Glutamatergic neuron (in vitro differentiated cells): ENCODE data around the gene TBC1D5. TPM values are rescaled to one million over a fixed set of nuclear protein-coding genes. Genes with fewer than 3 reads are reported as not detected.

Experiments
- DNase-seq: peaks from one replicate; pipeline ENCODE4 v3.0.0; 2022
- H3K27ac Mint-ChIP-seq: one replicate; pipeline ENCODE4 v1.8.0; 2020; ENCODE audit warnings: mild to moderate bottlenecking, mixed read lengths, inconsistent platforms; ENCODE audit not compliant: unreplicated experiment
- H3K27me3 Mint-ChIP-seq: one replicate; pipeline ENCODE4 v1.8.0; 2020; ENCODE audit warnings: mild to moderate bottlenecking, moderate library complexity, mixed read lengths, inconsistent platforms; ENCODE audit not compliant: unreplicated experiment
- H3K36me3 Mint-ChIP-seq: one replicate; pipeline ENCODE4 v1.8.0; 2020; ENCODE audit warnings: mild to moderate bottlenecking, mixed read lengths, inconsistent platforms; ENCODE audit not compliant: unreplicated experiment
- H3K4me1 Mint-ChIP-seq: one replicate; pipeline ENCODE4 v1.8.0; 2020; ENCODE audit warnings: mild to moderate bottlenecking, low read depth, mixed read lengths, inconsistent platforms; ENCODE audit not compliant: unreplicated experiment
- H3K4me3 Mint-ChIP-seq: one replicate; pipeline ENCODE4 v1.8.0; 2020; ENCODE audit warnings: mild to moderate bottlenecking, mixed read lengths, inconsistent platforms; ENCODE audit not compliant: unreplicated experiment
- H3K9me3 Mint-ChIP-seq: one replicate; pipeline ENCODE4 v1.8.0; 2020; ENCODE audit warnings: mild to moderate bottlenecking, moderate library complexity, mixed read lengths, inconsistent platforms; ENCODE audit not compliant: unreplicated experiment
- total RNA-seq: library from RNA; stranded (reverse); fragmentation: NEBNext Ultra II Directional; extraction: Animal tissue kit (Norgen Biotek cat#: 25700); gene quantifications from one replicate; pipeline ENCODE4 v1.2.1, GENCODE V29; 2021; ENCODE audit not compliant: unreplicated experiment
- TF ChIP-seq, protein P1 (sequence below): fragments of 200-600 bp; sonication (generic); IDR thresholded peaks from one replicate; pipeline ENCODE4 v1.5.0; 2021; ENCODE audit not compliant: partially characterized antibody, unreplicated experiment

Gene TBC1D5
- total RNA-seq, 1 donor from 2014 or later = 40.2 TPM

DNA sequence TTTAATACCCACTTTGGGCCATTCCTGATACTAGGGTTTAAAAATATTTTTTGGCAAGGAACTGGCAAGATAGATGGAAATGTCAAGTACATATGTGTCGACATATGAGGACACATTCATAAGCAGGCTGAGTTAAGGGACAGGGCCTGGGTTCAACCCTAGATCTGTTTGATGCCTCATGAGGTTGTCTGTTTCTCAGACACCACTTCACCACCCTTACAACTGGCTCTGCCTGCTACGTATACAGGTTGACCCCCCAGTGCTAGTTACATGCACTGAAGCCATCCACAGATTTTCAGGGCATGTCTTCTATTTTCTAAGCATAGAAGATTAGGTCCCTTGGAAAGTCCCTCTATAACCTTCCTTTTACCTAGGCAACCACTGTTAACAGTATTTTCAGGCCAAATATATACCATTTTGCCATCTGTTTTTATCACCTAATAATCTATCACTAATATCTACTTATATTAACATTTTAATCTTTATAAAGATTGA lies 561.0 kb downstream of the TBC1D5 start:
- peaks cover 5% of the 10 kb centered on the region for H3K27me3 Mint-ChIP-seq
- peaks cover 3% of the 10 kb centered on the region for H3K9me3 Mint-ChIP-seq
- TF ChIP-seq, protein P1, sequence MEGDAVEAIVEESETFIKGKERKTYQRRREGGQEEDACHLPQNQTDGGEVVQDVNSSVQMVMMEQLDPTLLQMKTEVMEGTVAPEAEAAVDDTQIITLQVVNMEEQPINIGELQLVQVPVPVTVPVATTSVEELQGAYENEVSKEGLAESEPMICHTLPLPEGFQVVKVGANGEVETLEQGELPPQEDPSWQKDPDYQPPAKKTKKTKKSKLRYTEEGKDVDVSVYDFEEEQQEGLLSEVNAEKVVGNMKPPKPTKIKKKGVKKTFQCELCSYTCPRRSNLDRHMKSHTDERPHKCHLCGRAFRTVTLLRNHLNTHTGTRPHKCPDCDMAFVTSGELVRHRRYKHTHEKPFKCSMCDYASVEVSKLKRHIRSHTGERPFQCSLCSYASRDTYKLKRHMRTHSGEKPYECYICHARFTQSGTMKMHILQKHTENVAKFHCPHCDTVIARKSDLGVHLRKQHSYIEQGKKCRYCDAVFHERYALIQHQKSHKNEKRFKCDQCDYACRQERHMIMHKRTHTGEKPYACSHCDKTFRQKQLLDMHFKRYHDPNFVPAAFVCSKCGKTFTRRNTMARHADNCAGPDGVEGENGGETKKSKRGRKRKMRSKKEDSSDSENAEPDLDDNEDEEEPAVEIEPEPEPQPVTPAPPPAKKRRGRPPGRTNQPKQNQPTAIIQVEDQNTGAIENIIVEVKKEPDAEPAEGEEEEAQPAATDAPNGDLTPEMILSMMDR = no peak
- H3K4me1 Mint-ChIP-seq = peaks cover 5% of the 10 kb centered on the region
- H3K4me3 Mint-ChIP-seq = no peak overlapping the region
- H3K27ac Mint-ChIP-seq = no peak overlapping the region
- DNase-seq = no peak
- H3K36me3 Mint-ChIP-seq = no peaks in the 10 kb centered on the region

DNA sequence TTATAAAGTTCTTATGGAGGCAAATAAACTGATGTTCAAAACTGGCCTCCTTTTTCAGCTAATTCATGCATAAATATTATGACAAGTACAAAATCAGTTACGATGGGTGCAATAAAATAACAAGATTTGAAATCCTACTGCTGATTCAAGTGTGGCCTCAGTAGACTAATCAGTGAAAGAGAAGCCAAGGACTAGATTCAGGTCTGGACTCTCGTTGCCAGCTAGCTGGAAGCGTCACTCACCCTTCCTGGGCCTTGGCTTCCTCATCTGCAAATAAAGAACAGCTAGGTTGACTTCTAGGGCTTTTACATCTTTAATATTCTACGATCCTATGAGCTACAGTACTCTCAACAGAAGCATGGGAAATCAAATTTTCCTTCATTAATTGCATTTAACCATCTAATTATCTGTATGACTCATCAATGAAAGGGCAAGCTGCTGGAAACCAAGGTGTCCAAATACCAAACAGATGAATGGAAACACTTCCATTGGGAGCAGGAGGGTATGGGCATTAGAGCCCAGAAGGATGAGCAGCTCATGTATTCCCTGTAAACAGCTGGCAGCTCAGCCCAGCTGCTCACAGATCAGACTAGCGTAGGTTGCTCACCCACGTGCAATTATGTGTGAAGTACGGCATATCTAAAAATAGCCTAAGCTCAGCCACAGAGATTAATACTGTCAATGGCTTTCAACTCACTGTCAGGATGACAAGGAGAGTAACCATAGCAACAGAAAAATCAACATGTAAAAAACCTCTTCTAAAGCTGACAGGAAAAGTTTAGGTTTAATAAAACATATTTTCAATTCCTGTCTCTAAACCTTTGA lies 562.8 kb downstream of the TBC1D5 start:
- Mint-ChIP-seq H3K4me3 (no peak overlapping the region), H3K36me3 (no peaks in the 10 kb centered on the region), H3K9me3 (peaks cover 3% of the 10 kb centered on the region), H3K4me1 (peaks cover 5% of the 10 kb centered on the region), H3K27me3 (peaks cover 5% of the 10 kb centered on the region), H3K27ac (peak overlapping the region; percentile 78)
- peak; percentile 67 for DNase-seq
- TF ChIP-seq, protein P1 = no peak

DNA sequence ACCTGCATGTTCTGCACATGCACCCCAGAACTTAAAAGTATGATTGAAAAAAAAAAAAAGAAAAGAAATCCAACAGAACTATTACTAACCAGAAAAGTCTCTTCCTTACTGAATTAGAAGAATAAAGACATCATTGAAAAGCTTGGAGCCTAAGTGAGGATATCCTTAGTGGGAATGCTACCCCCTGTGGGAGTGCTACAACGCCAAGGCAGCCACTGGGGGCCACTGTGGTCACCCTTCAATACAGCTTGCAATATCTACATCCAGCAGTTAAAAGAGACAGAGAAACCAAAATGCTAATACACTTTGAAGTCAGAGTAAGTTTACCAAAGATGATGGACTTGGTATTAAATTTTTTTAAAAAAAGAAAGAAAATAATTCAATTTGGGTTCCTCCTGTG lies 565.7 kb downstream of the TBC1D5 start:
- no peak for DNase-seq
- Mint-ChIP-seq H3K4me1 (peaks cover 5% of the 10 kb centered on the region), H3K9me3 (peaks cover 3% of the 10 kb centered on the region), H3K27ac (no peak overlapping the region), H3K4me3 (no peak overlapping the region), H3K36me3 (no peaks in the 10 kb centered on the region), H3K27me3 (peaks cover 5% of the 10 kb centered on the region)
- TF ChIP-seq, protein P1 = no peak

DNA sequence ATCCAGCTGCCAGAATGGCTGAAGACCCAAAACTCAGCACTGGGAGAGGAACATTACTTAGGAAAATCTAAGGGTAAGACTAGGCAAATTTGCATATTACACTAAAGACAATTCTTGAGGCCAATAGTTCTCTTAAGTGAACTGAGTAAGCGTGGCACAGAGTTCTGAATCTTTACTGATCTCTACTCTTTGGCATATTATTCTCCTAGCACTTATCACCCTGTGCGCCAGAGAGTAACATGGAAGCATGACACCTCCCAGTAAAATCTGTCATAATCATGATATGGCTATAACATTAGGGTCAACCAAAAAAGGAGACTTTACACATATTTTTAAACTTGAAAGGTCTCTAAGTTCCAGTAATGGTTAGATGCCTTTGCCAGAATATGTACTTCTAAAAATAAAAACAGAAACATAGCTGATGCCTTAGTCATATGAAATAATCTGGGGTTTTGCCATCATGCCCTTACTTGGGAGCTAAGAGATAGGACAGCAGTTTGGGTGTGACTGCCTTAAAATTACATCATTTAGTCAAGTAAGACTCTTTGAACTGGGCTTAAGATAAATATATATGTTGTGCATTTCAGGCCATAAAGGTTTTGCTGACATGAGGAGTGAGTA lies 567.1 kb downstream of the TBC1D5 start:
- no peak for DNase-seq
- no peaks in the 10 kb centered on the region for H3K36me3 Mint-ChIP-seq
- no peak overlapping the region for H3K27ac Mint-ChIP-seq
- no peak overlapping the region for H3K4me3 Mint-ChIP-seq
- peaks cover 7% of the 10 kb centered on the region for H3K27me3 Mint-ChIP-seq
- H3K9me3 Mint-ChIP-seq = peaks cover 5% of the 10 kb centered on the region
- H3K4me1 Mint-ChIP-seq = peaks cover 5% of the 10 kb centered on the region
- TF ChIP-seq, protein P1 = no peak

- Mint-ChIP-seq H3K27me3 (peaks cover 2% of the 10 kb centered on the region), H3K36me3 (no peaks in the 10 kb centered on the region), H3K4me1 (peaks cover 10% of the 10 kb centered on the region), H3K27ac (peak overlapping the region; percentile 86), H3K4me3 (no peak overlapping the region), H3K9me3 (peaks cover 3% of the 10 kb centered on the region)
- TF ChIP-seq, protein P1 = no peak
- peak; percentile 31 for DNase-seq
These were observed 576.1 kb downstream of the TBC1D5 start for GRCh38 chr3:17166369-17166768.
